HG03571 (cell line): ENCODE data around the gene NKIRAS1.
"Not testable (repeated sequence)": the region's sequence is repeated elsewhere in the genome, so short reads cannot be mapped to it uniquely, and the experiment has no call there.

Experiments
- ATAC-seq: cut with Tn5 transposase; IDR thresholded peaks from one replicate; pipeline ENCODE4 v1.9.1; 2021; ENCODE audit not compliant: unreplicated experiment

The NKIRAS1 gene

GRCh38 chr3:23941440-23941839, 24.6 kb upstream of the NKIRAS1 start:
- ATAC-seq = no peak

DNA sequence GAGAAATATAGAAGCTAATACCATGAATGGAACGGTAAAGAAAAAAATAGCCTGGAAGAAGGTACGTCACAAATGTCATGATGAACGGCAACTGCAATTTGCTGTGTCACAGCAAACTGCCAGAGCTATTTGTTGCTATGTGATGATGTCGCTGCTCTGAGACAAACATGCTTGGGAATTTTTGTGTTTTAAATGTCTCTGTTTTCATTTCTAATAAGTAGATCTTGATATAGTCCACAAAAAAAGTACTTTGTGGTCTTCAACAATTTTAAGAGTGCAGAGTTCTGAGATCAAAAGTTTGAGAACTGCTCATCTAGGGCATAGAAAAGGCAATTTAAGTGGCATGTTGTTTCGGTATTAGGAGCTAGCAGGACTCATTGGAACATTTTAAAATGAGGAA, 24.0 kb upstream of the NKIRAS1 start:
- no peak for ATAC-seq

GRCh38 chr3:23938688-23939087, 21.9 kb upstream of the NKIRAS1 start:
- ATAC-seq = no peak

DNA sequence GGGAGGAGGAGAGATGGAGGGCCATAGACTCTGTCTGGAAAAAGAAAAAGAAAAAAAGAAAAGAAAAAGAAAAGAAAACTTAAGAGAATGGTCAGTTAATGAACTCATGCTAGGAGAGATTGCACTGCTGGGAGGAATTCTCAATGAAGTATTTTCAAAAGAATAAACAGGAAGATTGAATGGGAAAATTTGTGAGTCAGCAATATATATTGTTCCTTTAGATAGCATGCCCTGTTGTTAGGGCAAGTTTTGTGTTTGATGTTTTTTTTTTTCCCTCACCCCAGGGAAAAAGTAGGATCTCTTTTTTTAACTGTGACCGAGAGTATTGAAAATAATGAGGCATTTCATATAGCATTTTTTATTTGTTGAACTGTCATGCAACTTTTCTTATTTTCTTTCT, 20.5 kb upstream of the NKIRAS1 start:
- no peak for ATAC-seq

- ATAC-seq = no peak
Observed at GRCh38 chr3:23934253-23934652, 17.5 kb upstream of the NKIRAS1 start.

- ATAC-seq = no peak
Observed at GRCh38 chr3:23932571-23932970, 15.8 kb upstream of the NKIRAS1 start.

GRCh38 chr3:23931597-23931996, 14.8 kb upstream of the NKIRAS1 start:
- no peak for ATAC-seq

DNA sequence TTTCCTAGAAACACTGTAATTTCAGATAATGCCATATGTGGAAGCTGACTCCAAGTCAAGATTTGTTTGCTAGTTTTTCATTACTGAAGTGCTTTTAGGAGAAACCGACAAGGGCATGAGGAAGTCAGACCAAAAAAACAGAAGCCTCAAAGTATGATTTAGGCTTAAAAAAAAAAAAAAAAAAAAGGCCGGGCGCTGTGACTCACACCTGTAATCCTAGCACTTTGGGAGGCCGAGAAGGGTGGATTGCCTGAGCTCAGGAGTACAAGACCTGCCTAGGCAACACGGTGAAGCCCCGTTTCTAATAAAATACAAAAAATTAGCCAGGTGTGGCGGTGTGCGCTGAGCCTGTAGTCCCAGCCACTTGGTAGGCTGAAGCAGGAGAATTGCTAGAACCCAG, 11.7 kb upstream of the NKIRAS1 start:
- no peak for ATAC-seq

DNA sequence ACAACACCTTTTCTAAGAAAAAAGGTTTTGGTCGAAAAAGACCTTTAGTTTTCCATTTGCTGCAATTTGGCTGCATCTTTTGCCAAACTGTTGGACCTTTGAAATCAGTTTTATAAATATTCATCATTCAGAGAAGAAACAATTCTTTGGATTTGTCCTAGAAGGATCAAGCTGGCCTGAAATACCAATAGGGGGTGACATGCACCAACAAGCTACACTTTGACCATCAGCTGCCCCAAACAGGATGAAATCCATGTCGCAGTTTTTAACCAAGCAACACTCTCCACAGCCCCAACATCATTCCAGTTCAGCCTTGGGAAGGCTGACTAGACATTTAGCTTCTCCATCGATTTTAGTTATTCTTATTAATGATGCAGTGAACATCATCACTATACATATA, 9.9 kb upstream of the NKIRAS1 start:
- ATAC-seq = no peak

DNA sequence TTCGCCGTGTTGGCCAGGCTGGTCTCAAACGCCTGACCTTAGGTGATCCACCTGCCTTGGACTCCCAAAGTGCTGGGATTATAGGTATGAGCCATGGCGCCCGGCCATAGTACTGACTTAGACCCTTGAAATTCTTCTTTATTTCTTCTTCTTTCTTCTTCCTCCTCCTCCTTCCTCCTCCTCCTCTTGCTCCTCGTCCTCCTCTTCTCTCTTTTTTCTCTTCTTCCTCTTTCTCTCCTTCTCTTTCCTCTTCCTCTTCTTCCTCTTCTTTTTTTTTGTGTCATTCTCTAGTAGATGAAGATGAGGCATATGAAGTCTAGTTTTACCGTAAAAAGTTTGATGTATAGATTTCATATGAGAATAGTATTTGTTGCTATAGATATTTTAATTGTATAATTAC, 9.5 kb upstream of the NKIRAS1 start:
- no peak for ATAC-seq

DNA sequence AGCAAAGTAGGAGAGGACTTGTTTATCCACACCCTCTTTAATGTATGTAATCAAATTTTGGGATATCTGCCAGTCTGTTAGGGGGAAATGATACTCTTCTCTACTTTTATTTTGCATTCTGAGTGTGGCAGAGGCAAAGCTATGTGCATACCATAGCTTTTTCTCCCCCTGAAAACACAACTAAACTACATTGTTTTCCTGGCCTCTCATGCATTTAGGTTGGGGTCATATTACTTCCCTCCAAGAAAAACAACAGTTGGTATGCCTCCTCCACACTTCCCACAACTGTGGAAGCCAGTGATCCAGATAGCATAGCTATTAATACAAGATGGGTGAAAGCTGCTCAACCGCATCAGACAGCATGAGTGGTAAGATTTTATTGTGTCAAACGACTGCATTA, 7.0 kb upstream of the NKIRAS1 start:
- no peak for ATAC-seq

DNA sequence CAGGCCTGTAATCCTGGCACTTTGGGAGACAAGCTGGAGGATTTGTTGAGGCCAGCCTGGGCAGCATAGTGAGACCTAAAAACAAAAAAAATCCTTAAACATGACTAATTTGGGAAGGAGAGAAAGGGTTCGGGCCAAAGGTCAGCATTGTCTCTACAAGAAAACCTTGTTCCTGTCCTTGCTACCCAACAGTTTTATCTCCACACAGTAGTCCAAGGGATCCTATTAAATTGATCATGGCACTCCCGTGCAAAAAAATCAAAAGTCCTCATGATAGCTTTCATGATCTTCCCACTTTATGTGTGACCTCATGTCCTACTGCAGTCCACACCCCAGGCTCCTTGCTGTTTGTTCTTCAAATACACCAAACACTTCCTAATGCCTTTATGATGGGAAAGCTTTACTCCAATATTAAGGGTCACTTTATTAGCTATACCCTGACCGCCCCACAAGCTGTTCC, 4.3 kb upstream of the NKIRAS1 start:
- no peak for ATAC-seq

DNA sequence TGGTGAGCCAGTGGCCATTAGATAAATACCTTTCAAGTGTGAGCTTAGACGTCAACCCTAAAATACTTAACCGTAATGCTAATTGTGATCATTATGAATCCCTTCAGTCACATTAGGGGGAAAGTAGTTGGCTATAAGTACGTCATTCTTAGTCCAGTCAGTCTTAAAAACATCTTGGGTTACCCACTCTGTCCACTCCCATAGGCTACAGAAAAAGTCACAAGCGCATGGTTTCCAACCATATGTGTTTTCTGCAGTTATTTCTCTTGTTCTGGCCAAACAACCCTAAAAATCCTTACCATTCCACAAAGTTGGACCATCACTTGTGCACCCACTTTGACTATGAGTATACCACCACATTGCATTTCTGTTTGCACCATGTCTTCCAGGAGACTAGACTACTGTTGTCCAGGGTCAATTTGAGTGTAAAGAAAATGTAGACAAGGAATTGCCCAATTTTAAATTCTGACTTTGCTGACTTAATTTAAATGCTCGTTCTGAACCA, 3.4 kb upstream of the NKIRAS1 start:
- no peak for ATAC-seq

DNA sequence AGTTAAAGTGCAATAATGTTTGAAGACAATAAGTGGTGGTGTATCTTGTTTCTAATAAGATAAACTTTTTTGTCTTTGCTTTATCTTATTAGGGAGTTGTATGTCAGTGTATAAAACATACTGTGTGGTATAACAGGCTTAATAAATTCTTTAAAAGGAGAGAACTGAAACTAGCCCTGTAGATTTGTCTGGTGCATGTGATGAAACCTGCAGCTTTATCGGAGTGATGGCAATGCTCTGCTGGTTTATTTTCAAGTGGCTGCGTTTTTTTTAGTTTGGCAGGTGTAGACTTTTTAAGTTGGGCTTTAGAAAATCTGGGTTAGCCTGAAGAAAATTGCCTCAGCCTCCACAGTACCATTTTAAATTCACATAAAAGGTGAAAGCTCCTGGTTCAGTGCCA, 2.8 kb upstream of the NKIRAS1 start:
- no peak for ATAC-seq

GRCh38 chr3:23918331-23918730, 1.5 kb upstream of the NKIRAS1 start:
- not testable (repeated sequence) for ATAC-seq

GRCh38 chr3:23917679-23918303, 1.0 kb upstream of the NKIRAS1 start:
- ATAC-seq = not testable (repeated sequence)

GRCh38 chr3:23916152-23916885, 471 bp downstream of the NKIRAS1 start:
- peak; percentile 40 for ATAC-seq

DNA sequence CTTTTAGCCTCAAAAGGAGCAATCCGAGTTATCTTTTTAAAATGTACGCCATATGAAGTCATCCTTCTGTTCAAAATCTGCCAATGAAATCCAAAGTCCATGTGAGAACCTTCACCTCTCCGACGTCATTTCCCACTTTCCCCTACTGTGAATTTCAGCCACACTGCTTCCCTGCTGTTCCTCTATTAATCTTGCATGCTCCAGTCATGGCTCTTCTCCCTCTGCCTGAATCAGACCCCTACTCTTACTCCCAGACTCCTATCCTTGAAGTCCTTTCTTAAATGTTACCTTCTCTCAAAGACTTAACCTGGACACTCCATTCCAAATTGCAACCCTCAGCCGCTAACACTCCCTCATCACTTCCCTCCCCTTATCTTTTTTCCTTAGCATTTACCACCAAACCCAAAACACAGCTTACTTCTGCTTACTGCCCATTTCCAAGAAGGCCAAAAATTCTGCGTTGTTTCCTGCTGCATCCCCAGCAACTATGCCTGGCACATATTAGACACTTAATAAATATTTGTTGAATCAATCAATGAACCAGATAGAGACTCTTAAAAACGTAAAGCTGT, 1.2 kb downstream of the NKIRAS1 start:
- no peak for ATAC-seq

DNA sequence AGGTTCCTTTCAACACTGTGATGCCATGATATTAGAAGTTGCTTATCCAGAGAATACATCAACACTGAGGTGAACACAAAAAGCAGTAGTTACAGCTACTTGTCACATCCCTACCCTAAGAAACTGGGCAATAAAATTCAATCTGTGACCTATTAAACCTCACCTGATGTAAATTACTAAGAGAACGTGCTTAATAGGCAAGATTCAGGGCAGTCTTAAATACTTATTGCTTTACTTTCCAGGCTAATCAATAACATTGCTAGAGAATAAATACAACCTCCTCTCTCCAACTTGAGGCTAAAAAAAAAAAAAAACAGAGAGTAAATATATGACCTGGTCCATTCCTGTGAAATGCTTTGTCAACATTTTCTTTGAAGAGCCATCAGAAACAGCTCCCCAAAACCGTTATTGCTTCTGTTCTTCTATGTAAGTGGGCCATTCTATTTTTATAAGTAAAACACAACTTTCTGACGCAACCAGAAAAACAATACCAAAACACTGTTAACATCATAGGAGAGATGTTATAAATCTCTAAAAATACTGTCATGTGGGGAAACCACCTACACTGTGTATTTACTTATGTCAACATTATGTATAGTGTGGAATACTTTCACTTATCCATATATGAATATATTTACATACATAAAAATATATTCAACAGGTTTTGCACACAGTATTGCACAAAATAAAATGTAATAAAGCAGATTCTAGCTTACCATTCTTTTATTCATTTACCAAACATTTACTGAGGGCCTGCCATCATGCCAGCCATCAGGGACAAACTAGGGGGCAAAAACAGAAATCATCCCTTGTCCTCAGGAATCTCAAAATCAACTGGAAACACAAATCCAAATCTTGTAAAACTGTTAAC, 2.7 kb downstream of the NKIRAS1 start:
- ATAC-seq = no peak

- ATAC-seq = no peak
Observed at GRCh38 chr3:23913182-23913581, 3.6 kb downstream of the NKIRAS1 start.

DNA sequence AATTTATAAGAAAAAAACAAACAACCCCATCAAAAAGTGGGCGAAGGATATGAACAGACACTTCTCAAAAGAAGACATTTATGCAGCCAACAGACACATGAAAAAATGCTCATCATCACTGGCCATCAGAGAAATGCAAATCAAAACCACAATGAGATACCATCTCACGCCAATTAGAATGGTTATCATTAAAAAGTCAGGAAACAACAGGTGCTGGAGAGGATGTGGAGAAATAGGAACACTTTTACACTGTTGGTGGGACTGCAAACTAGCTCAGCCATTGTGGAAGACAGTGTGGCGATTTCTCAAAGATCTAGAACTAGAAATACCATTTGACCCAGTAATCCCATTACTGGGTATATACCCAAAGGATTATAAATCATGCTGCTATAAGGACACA, 4.5 kb downstream of the NKIRAS1 start:
- not testable (repeated sequence) for ATAC-seq
